Lung (tissue), 12 donors: ENCODE data around the gene SPAG6. TPM values are rescaled to one million over a fixed set of nuclear protein-coding genes. Genes with fewer than 3 reads are reported as not detected.
A peak's percentile ranks its signal among the peaks of the same experiment; 100 is the strongest.

Experiments used
- ATAC-seq: fragments of 200-7000 bp; cut with Tn5 transposase; one replicate; pipeline ENCODE4 v1.9.1; 2020; ENCODE audit warnings: moderate number of reproducible peaks; ENCODE audit not compliant: insufficient read depth, low FRiP score
- DNase-seq, 3 donors: peaks; one replicate each; pipeline ENCODE4 v3.0.0-alpha.2; 2013 to 2017
- H3K27ac ChIP-seq, 2 donors: one replicate each; pipeline ENCODE4 v1.5.1; 2013; ENCODE audit warnings: mild to moderate bottlenecking in 2 of 2, moderate library complexity in 2 of 2, control low read depth in 1 of 2, inconsistent platforms in 1 of 2, low read depth in 1 of 2, low read length in 1 of 2
- H3K27me3 ChIP-seq, 3 donors: one replicate each; pipeline ENCODE4 v1.5.1; 2013; ENCODE audit warnings: low read length in 2 of 3; ENCODE audit not compliant: control insufficient read depth in 3 of 3, insufficient read depth in 3 of 3
- H3K36me3 ChIP-seq, 4 donors: one replicate each; pipeline ENCODE4 v1.5.1; 2013; ENCODE audit warnings: low read length in 4 of 4, mild to moderate bottlenecking in 1 of 4, moderate library complexity in 1 of 4; ENCODE audit not compliant: control insufficient read depth in 4 of 4, insufficient read depth in 4 of 4
- H3K4me1 ChIP-seq, 5 donors: one replicate each; pipeline ENCODE4 v1.5.1; 2013; ENCODE audit warnings: low read length in 5 of 5, mild to moderate bottlenecking in 2 of 5, moderate library complexity in 1 of 5; ENCODE audit not compliant: control insufficient read depth in 5 of 5, insufficient read depth in 5 of 5
- H3K4me3 ChIP-seq: one replicate; pipeline ENCODE4 v1.5.1; 2013; ENCODE audit warnings: mild to moderate bottlenecking, control low read depth, moderate library complexity
- H3K9ac ChIP-seq, 2 donors: one replicate each; pipeline ENCODE4 v1.5.1; 2013; ENCODE audit warnings: low read length in 2 of 2, control low read depth in 1 of 2; ENCODE audit not compliant: insufficient read depth in 1 of 2
- H3K9me3 ChIP-seq, 4 donors: one replicate each; pipeline ENCODE4 v1.5.1; 2013; ENCODE audit warnings: low read length in 3 of 4, mild to moderate bottlenecking in 1 of 4, moderate library complexity in 1 of 4; ENCODE audit not compliant: control insufficient read depth in 4 of 4, insufficient read depth in 3 of 4
- WGBS, 2 donors: extraction: QIAGEN DNeasy Blood & Tissue Kit; methylation state at CpG; one replicate each; pipeline ENCODE4 v1.1.7; 2013; 5-methylcytosine and 5-hydroxymethylcytosine counted together
- polyA plus RNA-seq, 2 donors: library from polyadenylated mRNA; stranded (reverse); fragments of 200-250 nt; gene quantifications; one replicate each; pipeline ENCODE4 v1.2.1, GENCODE V29; 2013
- total RNA-seq, 2 donors: library from RNA; depleted of rRNA in 1 of 2; stranded (reverse); fragments of >200 nt in 1 of 2; gene quantifications; one replicate each; pipeline ENCODE4 v1.2.1, GENCODE V29; 2014 to 2021
- TF ChIP-seq, protein P1 (sequence below): IDR thresholded peaks from 2 replicates; pipeline ENCODE4 v1.5.1; 2012; ENCODE audit warnings: mild to moderate bottlenecking; ENCODE audit errors: control extremely low read depth, extremely low read depth
- donor health status: control.
- donor health status: control.
- donor health status: Bipolar disorder and iron deficiency.
- donor health status: healthy.
- donor health status: DM: yes; HTN: yes; CAD: no.

The SPAG6 gene
- total and polyA plus RNA-seq, 4 donors, result 12.2 to 40.1 (median 23.6) TPM

- H3K36me3 ChIP-seq, result no peaks in the 10 kb centered on the region
- H3K27me3 ChIP-seq, result no peaks in the 10 kb centered on the region
- ATAC-seq (no peak), DNase-seq (no peak)
- TF ChIP-seq, protein P1, sequence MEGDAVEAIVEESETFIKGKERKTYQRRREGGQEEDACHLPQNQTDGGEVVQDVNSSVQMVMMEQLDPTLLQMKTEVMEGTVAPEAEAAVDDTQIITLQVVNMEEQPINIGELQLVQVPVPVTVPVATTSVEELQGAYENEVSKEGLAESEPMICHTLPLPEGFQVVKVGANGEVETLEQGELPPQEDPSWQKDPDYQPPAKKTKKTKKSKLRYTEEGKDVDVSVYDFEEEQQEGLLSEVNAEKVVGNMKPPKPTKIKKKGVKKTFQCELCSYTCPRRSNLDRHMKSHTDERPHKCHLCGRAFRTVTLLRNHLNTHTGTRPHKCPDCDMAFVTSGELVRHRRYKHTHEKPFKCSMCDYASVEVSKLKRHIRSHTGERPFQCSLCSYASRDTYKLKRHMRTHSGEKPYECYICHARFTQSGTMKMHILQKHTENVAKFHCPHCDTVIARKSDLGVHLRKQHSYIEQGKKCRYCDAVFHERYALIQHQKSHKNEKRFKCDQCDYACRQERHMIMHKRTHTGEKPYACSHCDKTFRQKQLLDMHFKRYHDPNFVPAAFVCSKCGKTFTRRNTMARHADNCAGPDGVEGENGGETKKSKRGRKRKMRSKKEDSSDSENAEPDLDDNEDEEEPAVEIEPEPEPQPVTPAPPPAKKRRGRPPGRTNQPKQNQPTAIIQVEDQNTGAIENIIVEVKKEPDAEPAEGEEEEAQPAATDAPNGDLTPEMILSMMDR, result no peak
- H3K9me3 ChIP-seq, result no peaks in the 10 kb centered on the region
- H3K27ac ChIP-seq, result no peak overlapping the region
- H3K9ac ChIP-seq, result no peak overlapping the region
- peaks cover 0 to 14% (median 5%) of the 10 kb centered on the region in 5 donors for H3K4me1 ChIP-seq
- WGBS, 2 donors, result 77% methylated on average over 8 of the region's 8 CpGs
- no peak overlapping the region for H3K4me3 ChIP-seq
These were observed 84.7 kb downstream of the SPAG6 start for GRCh38 chr10:22429981-22430421.

DNA sequence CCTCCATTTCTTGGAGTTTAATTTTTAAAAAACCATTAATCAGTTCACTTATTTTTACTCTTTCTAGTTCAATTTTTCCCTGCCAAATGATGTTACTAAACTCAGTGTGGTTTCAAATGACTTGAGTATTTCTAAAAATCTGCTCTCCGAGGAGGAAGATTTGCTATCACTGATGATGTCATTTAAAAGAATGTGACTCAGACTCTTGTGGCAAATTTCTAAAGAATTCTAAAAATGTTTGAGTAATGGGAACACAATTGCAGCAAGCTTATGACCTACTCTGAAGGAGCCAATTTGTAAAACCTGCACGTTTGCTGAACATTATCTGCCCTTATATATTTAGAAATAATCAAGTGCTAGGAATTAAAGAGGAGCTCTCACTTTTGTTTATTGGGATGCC is 88.6 kb downstream of the SPAG6 start:
- Histone ChIP-seq H3K4me3 (no peak overlapping the region), H3K9ac (no peak overlapping the region), H3K27ac (no peak overlapping the region), H3K27me3 (no peaks in the 10 kb centered on the region), H3K9me3 (no peaks in the 10 kb centered on the region), H3K36me3 (peaks cover 0 to 4% (median 0%) of the 10 kb centered on the region in 4 donors), H3K4me1 (peaks cover 0 to 16% (median 7%) of the 10 kb centered on the region in 5 donors)
- DNase-seq (peak in 2 of 3 donors; percentile 21 to 34), ATAC-seq (no peak)
- WGBS, 2 donors, result 32% methylated on average over 2 of the region's 2 CpGs
- TF ChIP-seq, protein P1, result no peak

DNA sequence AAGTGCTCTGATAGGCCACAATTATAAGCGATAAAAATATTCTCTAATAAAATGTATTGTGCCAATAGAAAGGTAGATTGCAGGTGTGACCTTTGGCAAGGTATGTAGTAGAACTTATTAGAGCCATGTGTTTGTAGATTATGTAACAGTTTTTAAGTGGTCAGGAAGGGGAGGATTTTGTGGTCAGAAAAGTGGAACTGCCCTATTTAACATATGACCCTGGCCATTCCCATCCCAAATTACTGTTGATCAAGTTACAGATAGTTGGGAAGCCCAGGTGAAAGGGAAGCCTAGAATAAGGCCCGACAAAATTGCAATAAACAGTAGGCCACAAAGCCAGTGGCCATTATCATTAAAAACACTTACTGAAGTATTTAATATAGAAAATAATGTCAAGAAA is 89.2 kb downstream of the SPAG6 start:
- no peak for DNase-seq
- Histone ChIP-seq H3K27ac (no peak overlapping the region), H3K4me3 (no peak overlapping the region), H3K4me1 (peaks cover 0 to 17% (median 7%) of the 10 kb centered on the region in 5 donors), H3K36me3 (peaks cover 0 to 4% (median 0%) of the 10 kb centered on the region in 4 donors), H3K27me3 (no peaks in the 10 kb centered on the region), H3K9ac (no peak overlapping the region), H3K9me3 (no peaks in the 10 kb centered on the region)
- TF ChIP-seq, protein P1, result no peak
- WGBS, 2 donors, result 82 to 87% methylated on average over 2 of the region's 2 CpGs
- no peak for ATAC-seq

GRCh38 chr10:22435650-22436049 is 90.4 kb downstream of the SPAG6 start:
- DNase-seq (no peak), ATAC-seq (no peak)
- H3K4me3 ChIP-seq, result no peak overlapping the region
- TF ChIP-seq, protein P1, result no peak
- H3K27ac ChIP-seq, result no peak overlapping the region
- H3K9ac ChIP-seq, result no peak overlapping the region
- peaks cover 0 to 4% (median 0%) of the 10 kb centered on the region in 4 donors for H3K36me3 ChIP-seq
- WGBS, 2 donors, result 94 to 98% methylated on average over 10 of the region's 10 CpGs
- no peaks in the 10 kb centered on the region for H3K27me3 ChIP-seq
- H3K9me3 ChIP-seq, result no peaks in the 10 kb centered on the region
- peaks cover 0 to 17% (median 7%) of the 10 kb centered on the region in 5 donors for H3K4me1 ChIP-seq
